HG03460 (cell line): ENCODE data around the gene ANO9.

Source experiments
- ATAC-seq: cut with Tn5 transposase; IDR thresholded peaks from one replicate; pipeline ENCODE4 v1.9.1; 2021; ENCODE audit not compliant: unreplicated experiment

The ANO9 gene

DNA sequence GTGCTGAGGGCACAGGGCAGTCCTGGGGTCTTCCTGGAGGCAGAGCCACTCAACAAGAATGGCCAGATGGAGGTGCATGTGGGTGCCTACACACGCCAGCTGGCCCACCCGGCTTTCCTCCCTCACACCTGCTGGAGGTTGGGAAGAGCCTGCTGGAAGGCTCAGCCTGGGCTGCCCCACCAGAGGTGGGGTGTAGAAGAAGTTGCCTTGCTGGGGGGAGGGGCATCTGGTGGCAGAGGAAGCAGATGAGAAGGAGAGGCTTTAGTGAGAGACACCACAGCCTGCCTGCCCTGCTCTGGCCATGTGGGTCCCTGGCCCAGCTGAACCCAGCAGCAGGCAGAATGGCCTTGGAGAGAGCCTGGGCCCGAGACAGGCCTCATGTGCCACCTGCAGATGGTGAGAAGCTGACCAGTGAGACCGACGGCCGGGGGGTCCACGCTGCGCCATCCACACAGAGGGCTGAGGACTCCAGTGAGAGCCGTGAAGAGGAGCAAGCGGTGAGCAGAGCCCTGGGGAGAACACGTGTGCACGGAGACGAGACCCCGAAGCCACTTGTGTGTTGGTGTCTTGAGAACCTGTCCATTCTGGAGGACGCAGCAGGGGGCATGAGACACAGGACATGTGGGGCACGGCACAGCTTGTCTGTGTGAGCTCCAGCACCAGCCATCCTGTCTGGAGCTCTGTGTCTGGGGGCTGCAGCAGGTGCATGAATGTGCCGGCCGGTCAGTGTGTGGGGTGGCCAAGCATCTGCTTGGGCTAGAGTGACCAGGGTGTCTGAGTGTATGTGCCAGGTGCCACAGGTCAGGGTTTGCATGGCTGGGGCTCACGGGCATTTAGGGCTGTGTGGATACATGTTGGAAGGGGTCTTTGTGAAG is 69.9 kb downstream of the ANO9 start:
- no peak for ATAC-seq

GRCh38 chr11:371051-371450 is 70.8 kb downstream of the ANO9 start:
- no peak for ATAC-seq

- ATAC-seq, result no peak
These were observed 71.5 kb downstream of the ANO9 start for GRCh38 chr11:370070-370941.

DNA sequence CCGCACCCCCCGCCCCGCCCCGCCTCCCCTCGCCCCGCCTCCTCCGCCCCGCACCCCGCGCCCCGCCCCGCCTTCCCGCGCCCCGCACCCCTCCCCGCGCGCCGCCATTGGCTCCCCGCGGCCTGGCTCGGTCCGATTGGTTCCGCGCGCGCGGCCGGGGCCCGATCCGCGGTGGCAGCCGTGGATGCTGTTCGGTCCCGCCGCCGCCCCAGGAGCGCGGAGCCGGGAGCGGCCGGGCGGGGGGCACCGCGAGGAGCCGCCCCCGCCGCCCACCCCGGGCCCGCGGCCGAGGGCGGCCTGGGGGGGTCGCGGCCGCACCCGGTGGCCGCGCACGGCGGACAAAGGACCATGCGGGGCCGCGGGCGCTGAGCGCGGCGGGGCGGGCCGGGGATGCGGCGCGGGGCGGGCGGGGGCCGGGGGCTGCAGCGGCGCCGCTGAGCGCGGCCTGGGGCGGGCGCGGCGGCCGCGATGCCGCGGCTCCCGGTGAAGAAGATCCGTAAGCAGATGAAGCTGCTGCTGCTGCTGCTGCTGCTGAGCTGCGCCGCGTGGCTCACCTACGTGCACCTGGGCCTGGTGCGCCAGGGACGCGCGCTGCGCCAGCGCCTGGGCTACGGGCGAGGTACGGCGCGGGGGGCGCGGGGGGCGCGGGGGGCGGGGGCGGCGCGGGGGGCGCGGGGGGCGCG is 72.3 kb downstream of the ANO9 start, which contains the start of gene B4GALNT4:
B4GALNT4 (plus strand) TSS at position 164 of the 683 bp plus-strand sequence; CDS start at position 469, 305 bp downstream.
- no peak for ATAC-seq

GRCh38 chr11:368414-369335 is 73.1 kb downstream of the ANO9 start:
- no peak for ATAC-seq

DNA sequence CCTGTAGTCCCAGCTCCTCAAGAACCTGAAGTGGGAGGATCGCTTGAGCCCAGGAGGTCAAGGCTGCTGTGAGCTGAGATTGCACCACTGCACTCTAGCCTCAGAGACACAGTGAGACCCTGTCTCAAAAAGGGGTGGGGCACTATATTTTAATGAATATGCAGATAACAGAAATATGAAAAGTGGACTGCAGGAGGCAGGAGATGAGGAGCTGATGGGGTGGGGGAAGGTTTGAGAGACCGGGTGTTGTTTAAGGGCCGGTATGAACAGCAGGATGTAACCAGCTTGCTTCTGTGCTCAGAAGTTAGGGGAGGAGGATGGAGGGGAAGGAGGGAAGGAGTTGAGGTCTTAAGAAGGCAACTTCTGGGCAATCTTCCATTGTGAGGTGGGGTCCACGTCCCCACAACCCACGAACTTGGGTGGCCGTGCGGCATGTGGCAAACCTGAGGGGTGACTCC is 73.8 kb downstream of the ANO9 start:
- no peak for ATAC-seq
